Neural cell (in vitro differentiated cells): ENCODE results near the gene ANKS1B. TPM values are rescaled to one million over a fixed set of nuclear protein-coding genes. Genes with fewer than 3 reads are reported as not detected.

Source experiments
- H2AFZ ChIP-seq: fragments of 200-600, 300-800 bp; sonication (generic), shearing (Covaris generic); 2 replicates; pipeline ENCODE4 v1.6.0; 2014; ENCODE audit warnings: low read depth, mild to moderate bottlenecking, antibody characterized with exemption, low read length, moderate library complexity
- H3F3A ChIP-seq: fragments of 200-600 bp; shearing (Covaris generic); 2 replicates; pipeline ENCODE4 v1.6.1; 2016; ENCODE audit warnings: mild to moderate bottlenecking, moderate library complexity, mixed read lengths, antibody characterized with exemption, low read length; ENCODE audit not compliant: insufficient read depth, poor library complexity, severe bottlenecking
- H3K27ac ChIP-seq: fragments of 200-600, 300-800 bp; sonication (generic), shearing (Covaris generic); 2 replicates; pipeline ENCODE4 v1.5.1; 2014; ENCODE audit warnings: mild to moderate bottlenecking, low read length, moderate library complexity
- H3K27me3 ChIP-seq: fragments of 300-800, 200-600 bp; sonication (generic), shearing (Covaris generic); 2 replicates; pipeline ENCODE4 v1.6.0; 2014; ENCODE audit warnings: mild to moderate bottlenecking, low read depth, low read length, moderate library complexity; ENCODE audit not compliant: insufficient read depth
- H3K36me3 ChIP-seq: fragments of 300-800, 200-600 bp; sonication (generic), shearing (Covaris generic); 2 replicates; pipeline ENCODE4 v1.5.1; 2014; ENCODE audit warnings: mild to moderate bottlenecking, antibody characterized with exemption, low read length, moderate library complexity; ENCODE audit not compliant: insufficient read depth
- H3K4me2 ChIP-seq: fragments of 300-800, 200-600 bp; sonication (generic), shearing (Covaris generic); 2 replicates; pipeline ENCODE4 v1.6.0; 2014; ENCODE audit warnings: mild to moderate bottlenecking, low read length
- H3K4me3 ChIP-seq: fragments of 300-800, 200-600 bp; sonication (generic), shearing (Covaris generic); 2 replicates; pipeline ENCODE4 v1.5.1; 2014; ENCODE audit warnings: mild to moderate bottlenecking, low read length, moderate library complexity
- H3K79me2 ChIP-seq: fragments of 200-600 bp; shearing (Covaris generic); replicated peaks from 2 replicates; pipeline ENCODE4 v1.6.0; 2014; ENCODE audit warnings: mild to moderate bottlenecking, low read length, moderate library complexity; ENCODE audit not compliant: insufficient read depth
- H3K9ac ChIP-seq: fragments of 300-800, 200-600 bp; sonication (generic), shearing (Covaris generic); 2 replicates; pipeline ENCODE4 v1.6.1; 2016; ENCODE audit warnings: mild to moderate bottlenecking, low read length, mixed read lengths
- H3K9me2 ChIP-seq: fragments of 200-600 bp; shearing (Covaris generic); 2 replicates; pipeline ENCODE4 v1.6.1; 2016; ENCODE audit warnings: mild to moderate bottlenecking, low read length, mixed read lengths; ENCODE audit not compliant: insufficient read depth
- H3K9me3 ChIP-seq: fragments of 200-600, 300-800 bp; sonication (generic), shearing (Covaris generic); 2 replicates; pipeline ENCODE4 v1.6.1; 2016; ENCODE audit warnings: mild to moderate bottlenecking, mixed run types, low read length, moderate library complexity, mixed read lengths
- H4K20me1 ChIP-seq: fragments of 200-600 bp; shearing (Covaris generic); 2 replicates; pipeline ENCODE4 v1.6.1; 2016; ENCODE audit warnings: mild to moderate bottlenecking, mixed run types; ENCODE audit not compliant: insufficient read depth
- CTCF ChIP-seq: fragments of 450-650 bp; IDR thresholded peaks from 2 replicates; pipeline ENCODE4 v1.5.1; 2014; ENCODE audit warnings: antibody characterized with exemption, mild to moderate bottlenecking, moderate library complexity; ENCODE audit not compliant: poor library complexity, severe bottlenecking
- EP300 ChIP-seq: fragments of 450-650 bp; conservative IDR thresholded peaks from 2 replicates; pipeline ENCODE4 v1.6.1; 2014; ENCODE audit warnings: antibody characterized with exemption, mild to moderate bottlenecking, moderate library complexity; ENCODE audit not compliant: poor library complexity, severe bottlenecking
- EZH2 ChIP-seq: fragments of 200-600, 300-800 bp; shearing (Covaris generic), sonication (generic); IDR thresholded peaks from 2 replicates; pipeline ENCODE4 v1.6.1; 2014; ENCODE audit warnings: antibody characterized with exemption, low read length, borderline replicate concordance, mild to moderate bottlenecking; ENCODE audit not compliant: insufficient read depth, poor library complexity, severe bottlenecking
- MXI1 ChIP-seq: fragments of 450-650 bp; conservative IDR thresholded peaks from 2 replicates; pipeline ENCODE4 v1.6.1; 2014; ENCODE audit warnings: antibody characterized with exemption, mild to moderate bottlenecking; ENCODE audit not compliant: poor library complexity, severe bottlenecking
- POLR2AphosphoS5 ChIP-seq: IDR thresholded peaks from 2 replicates; pipeline ENCODE4 v1.6.1; 2012
- RAD21 ChIP-seq: fragments of 450-650 bp; conservative IDR thresholded peaks from 2 replicates; pipeline ENCODE4 v1.6.1; 2014; ENCODE audit warnings: antibody characterized with exemption, mild to moderate bottlenecking, moderate library complexity
- REST ChIP-seq: IDR thresholded peaks from 2 replicates; pipeline ENCODE4 v1.6.1; 2012; ENCODE audit warnings: borderline replicate concordance
- SMC3 ChIP-seq: fragments of 450-650 bp; conservative IDR thresholded peaks from 2 replicates; pipeline ENCODE4 v1.6.1; 2014; ENCODE audit warnings: antibody characterized with exemption, mild to moderate bottlenecking, moderate library complexity; ENCODE audit not compliant: poor library complexity
- TAF1 ChIP-seq: IDR thresholded peaks from 2 replicates; pipeline ENCODE4 v1.6.1; 2012; ENCODE audit warnings: low read depth
- polyA plus RNA-seq: library from polyadenylated mRNA; depleted of rRNA; stranded (reverse); fragments of >200 nt; gene quantifications from 2 replicates; pipeline ENCODE4 v1.2.3, GENCODE V29; 2014

The ANKS1B gene
- polyA plus RNA-seq, 1 donor from 2014 or later = 65.6 TPM

GRCh38 chr12:99911081-99911480, 73.7 kb downstream of the ANKS1B start:
- Histone ChIP-seq H3K4me2 (no peak overlapping the region), H3K9ac (no peak overlapping the region)

GRCh38 chr12:99910342-99910741, 74.4 kb downstream of the ANKS1B start:
- Histone ChIP-seq H3K9me2 (no peaks in the 10 kb centered on the region), H3K9me3 (no peaks in the 10 kb centered on the region), H3K9ac (no peak overlapping the region), H3K27ac (no peak overlapping the region), H3K4me2 (no peak overlapping the region), H3K36me3 (no peaks in the 10 kb centered on the region), H3K27me3 (no peaks in the 10 kb centered on the region), H3K4me3 (no peak overlapping the region), H4K20me1 (no peaks in the 10 kb centered on the region), H2AFZ (no peak overlapping the region), H3K79me2 (no peaks in the 10 kb centered on the region), H3F3A (no peaks in the 10 kb centered on the region)
- TF ChIP-seq SMC3 (no peak), RAD21 (no peak), POLR2AphosphoS5 (no peak), REST (no peak), TAF1 (no peak), MXI1 (no peak), CTCF (no peak), EP300 (no peak)

More at GRCh38 chr12:99911081-99911480, 73.7 kb downstream of the ANKS1B start:
- H3K9me3 ChIP-seq = no peaks in the 10 kb centered on the region
- no peaks in the 10 kb centered on the region for H3K9me2 ChIP-seq
- TF ChIP-seq MXI1 (no peak), RAD21 (no peak), EZH2 (no peak), POLR2AphosphoS5 (no peak), EP300 (no peak), CTCF (no peak), REST (no peak)
- H3F3A ChIP-seq = no peaks in the 10 kb centered on the region
- H3K27me3 ChIP-seq = no peaks in the 10 kb centered on the region
- H2AFZ ChIP-seq = no peak overlapping the region
- no peak overlapping the region for H3K27ac ChIP-seq
- H3K79me2 ChIP-seq = no peaks in the 10 kb centered on the region
- no peaks in the 10 kb centered on the region for H4K20me1 ChIP-seq
- no peak overlapping the region for H3K4me3 ChIP-seq
- H3K36me3 ChIP-seq = no peaks in the 10 kb centered on the region
